Vagina (tissue), 2 donors: Measurements from ENCODE around the gene LMOD1.

Experiments
- POLR2A ChIP-seq, 2 donors: fragments of 450-650 bp; IDR thresholded peaks; one replicate each; pipeline ENCODE4 v1.6.1; 2017; ENCODE audit warnings: antibody characterized with exemption in 2 of 2, mild to moderate bottlenecking in 2 of 2, moderate library complexity in 2 of 2
- POLR2AphosphoS5 ChIP-seq, 2 donors: sonication (generic); formaldehyde crosslinking; IDR thresholded peaks; one replicate each; pipeline ENCODE4 v1.9.0; 2017; ENCODE audit warnings: antibody characterized with exemption in 2 of 2, mild to moderate bottlenecking in 2 of 2, low read depth in 1 of 2; ENCODE audit not compliant: insufficient read depth in 1 of 2
- TF ChIP-seq, protein P1 (sequence below), 3 experiments: fragments of 450-650 bp in 2 of 3; fragments of 200-600 bp in 1 of 3; sonication (generic) in 1 of 3; IDR thresholded peaks; one replicate each; pipeline ENCODE4 v1.5.1; 2017 to 2019; ENCODE audit warnings: antibody characterized with exemption in 3 of 3, mild to moderate bottlenecking in 2 of 3, moderate library complexity in 2 of 3

DNA sequence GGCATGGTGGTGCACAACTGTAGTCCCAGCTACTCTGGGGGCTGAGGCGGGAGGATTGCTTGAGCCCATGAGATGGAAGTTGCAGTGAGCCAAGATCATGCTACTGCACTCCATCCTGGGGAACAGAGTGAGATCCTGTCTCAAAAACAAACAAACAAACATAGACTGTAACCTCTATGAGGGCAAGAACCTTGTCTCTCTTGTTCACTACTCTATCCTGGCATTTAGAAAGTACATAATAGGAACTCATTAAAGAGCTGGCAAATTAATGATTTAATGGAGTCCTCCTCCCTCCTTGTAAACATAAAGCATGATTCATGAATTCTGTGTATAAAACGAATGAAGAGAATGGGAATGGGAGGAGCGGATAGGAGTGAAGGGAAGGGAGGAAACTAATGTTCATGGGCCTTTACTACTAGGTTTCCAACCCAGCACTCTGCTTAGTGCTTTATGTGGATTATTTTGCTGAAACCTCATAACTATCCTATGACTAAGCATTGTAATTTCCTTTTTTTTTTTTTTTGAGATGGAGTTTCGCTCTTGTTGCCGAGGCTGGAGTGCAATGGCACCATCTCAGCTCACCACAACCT, 8.6 kb downstream of the LMOD1 start:
- TF ChIP-seq POLR2A (IDR thresholded peaks at IDR 0.05) (no peak), POLR2AphosphoS5 (IDR thresholded peaks at IDR 0.05; ENCODE audit: insufficient read depth in 1 of 2, low read depth in 1 of 2) (peak in 1 of 2 donors; percentile 57)
- TF ChIP-seq, protein P1, sequence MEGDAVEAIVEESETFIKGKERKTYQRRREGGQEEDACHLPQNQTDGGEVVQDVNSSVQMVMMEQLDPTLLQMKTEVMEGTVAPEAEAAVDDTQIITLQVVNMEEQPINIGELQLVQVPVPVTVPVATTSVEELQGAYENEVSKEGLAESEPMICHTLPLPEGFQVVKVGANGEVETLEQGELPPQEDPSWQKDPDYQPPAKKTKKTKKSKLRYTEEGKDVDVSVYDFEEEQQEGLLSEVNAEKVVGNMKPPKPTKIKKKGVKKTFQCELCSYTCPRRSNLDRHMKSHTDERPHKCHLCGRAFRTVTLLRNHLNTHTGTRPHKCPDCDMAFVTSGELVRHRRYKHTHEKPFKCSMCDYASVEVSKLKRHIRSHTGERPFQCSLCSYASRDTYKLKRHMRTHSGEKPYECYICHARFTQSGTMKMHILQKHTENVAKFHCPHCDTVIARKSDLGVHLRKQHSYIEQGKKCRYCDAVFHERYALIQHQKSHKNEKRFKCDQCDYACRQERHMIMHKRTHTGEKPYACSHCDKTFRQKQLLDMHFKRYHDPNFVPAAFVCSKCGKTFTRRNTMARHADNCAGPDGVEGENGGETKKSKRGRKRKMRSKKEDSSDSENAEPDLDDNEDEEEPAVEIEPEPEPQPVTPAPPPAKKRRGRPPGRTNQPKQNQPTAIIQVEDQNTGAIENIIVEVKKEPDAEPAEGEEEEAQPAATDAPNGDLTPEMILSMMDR (IDR thresholded peaks at IDR 0.05), result no peak
